DMS114 treated with DMSO at 0.1 percent for 48 hours (cell line): ENCODE results near the gene FNTB.

Source experiments
- DNase-seq: peaks from one replicate; lab custom pipeline; 2025; ENCODE audit not compliant: unreplicated experiment; lab: John Stamatoyannopoulos, UW

FNTB gene

GRCh38 chr14:64952598-64953309, 33.9 kb upstream of the FNTB start:
- DNase-seq = no peak

DNA sequence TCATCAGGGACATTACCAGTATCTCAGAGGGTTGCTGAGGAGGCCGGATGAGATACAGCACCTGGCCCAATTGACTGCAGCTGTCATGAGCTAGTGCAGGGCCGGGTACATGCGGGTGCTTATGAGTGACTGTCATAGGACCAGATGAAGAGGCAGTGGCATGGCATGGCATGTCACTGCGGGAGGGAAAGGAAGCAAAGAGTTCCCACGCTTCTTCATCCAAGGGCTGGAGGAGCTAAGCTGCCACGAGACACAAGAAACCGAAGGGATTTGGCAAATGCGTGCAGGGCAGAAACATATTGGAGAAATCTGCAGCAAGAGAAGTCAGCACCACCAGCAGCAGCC, 33.4 kb upstream of the FNTB start:
- no peak for DNase-seq

- DNase-seq = no peak
Observed at GRCh38 chr14:64953661-64954060, 33.0 kb upstream of the FNTB start.

GRCh38 chr14:64954491-64955240, 32.0 kb upstream of the FNTB start:
- no peak for DNase-seq

GRCh38 chr14:64955297-64955696, 31.4 kb upstream of the FNTB start:
- no peak for DNase-seq

DNA sequence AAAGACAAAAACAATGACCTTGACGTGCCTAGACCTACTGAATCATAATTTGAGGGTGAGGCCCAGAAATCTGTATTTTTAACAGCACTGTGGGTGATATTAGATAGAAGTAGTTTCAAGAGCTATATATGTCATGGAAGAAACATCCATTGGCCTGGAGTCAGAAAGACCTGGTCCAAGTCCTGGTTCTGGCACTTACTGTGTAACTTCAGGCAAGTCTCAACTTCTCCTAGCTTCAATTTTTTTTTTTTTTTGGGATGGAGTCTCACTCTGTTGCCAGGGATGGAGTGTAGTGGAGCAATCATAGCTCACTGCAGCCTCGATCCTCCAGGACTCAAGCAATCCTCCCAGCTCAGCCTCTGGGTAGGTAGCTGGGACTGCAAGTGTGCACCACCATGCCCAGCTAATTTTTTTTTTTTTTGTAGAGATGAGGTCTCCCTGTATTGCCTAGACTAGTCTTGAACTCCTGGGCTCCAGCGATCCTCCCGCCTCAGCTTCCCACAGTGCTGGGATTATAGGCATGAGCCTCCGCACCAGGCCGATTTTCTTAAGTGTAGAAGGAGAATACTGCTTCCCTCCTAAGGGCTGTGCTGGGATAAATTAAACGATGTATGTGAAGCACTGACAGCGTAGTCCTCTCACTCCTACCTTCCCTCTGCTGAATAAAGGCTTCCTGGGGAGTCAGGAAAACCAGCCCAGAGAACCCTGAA, 29.8 kb upstream of the FNTB start:
- no peak for DNase-seq

- DNase-seq = no peak
Observed at GRCh38 chr14:64958201-64958600, 28.5 kb upstream of the FNTB start.

GRCh38 chr14:64958743-64959142, 28.0 kb upstream of the FNTB start:
- DNase-seq = no peak

DNA sequence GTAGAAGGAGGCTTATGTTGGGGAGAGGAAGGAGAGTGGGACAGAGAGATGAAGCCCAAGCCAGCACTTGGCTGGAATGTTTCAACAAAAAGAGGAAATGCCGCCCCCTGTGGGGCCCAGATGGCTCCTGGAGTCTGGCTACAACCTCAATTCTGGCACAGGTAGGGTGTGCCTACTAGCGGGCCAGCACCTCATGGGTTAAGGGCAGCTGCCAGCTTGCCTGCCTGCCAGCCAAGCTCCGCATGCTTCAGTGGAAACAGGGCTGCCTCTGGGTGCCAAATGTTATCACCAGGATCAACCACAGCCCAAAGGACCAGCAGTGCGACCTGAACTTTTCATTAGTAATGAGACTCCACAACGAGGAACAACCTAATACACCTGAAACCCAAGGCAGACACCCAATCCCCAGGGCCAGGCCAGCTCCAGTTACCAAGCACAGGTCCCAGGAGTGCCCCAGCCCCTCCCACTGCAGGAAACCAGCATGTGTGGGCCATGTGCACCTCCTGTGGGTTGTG, 25.9 kb upstream of the FNTB start:
- DNase-seq = no peak

GRCh38 chr14:64963611-64964010, 23.1 kb upstream of the FNTB start:
- DNase-seq = no peak

- no peak for DNase-seq
Observed at GRCh38 chr14:64965356-64966000, 21.2 kb upstream of the FNTB start.

DNA sequence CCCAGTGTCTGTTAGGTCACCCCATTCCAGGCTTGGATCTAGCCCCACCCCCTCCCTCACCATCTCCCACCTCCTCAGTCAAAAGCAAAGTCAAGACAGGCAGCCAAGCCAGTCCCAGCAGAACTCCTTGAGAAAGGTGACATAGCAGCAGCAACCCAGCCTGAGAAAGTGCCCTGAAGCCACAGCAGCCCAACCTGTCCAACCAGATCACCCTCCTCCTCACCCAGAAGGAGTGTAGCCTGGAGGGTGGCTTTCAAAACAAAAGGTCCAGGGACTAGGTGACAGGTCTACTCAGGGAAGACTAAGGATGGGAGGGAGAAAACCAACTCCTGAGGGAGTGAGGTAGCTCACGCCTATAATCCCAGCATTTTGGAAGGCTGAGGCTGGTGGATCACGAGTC, 19.7 kb upstream of the FNTB start:
- no peak for DNase-seq

DNA sequence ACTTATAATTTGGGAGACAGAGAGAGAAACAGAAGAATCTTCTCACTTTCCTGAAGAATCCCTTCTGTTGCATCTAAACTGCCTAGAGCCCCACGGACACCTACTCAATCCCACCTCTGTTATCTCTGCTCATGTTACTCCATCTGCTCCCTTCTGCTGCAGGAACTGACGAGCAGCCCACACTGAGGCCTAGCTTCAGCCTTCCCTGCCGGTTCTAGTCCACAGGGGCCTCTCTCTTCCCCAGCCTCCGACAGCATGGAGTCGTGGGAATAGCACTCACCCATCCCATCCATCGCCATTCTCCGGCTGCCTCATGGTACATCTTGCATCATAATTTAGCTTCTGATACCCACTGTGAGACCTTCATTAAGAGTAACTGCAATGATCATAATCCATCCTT, 18.5 kb upstream of the FNTB start:
- no peak for DNase-seq

GRCh38 chr14:64968651-64969050, 18.0 kb upstream of the FNTB start:
- no peak for DNase-seq

- DNase-seq = no peak
Observed at GRCh38 chr14:64970041-64970440, 16.7 kb upstream of the FNTB start.

DNA sequence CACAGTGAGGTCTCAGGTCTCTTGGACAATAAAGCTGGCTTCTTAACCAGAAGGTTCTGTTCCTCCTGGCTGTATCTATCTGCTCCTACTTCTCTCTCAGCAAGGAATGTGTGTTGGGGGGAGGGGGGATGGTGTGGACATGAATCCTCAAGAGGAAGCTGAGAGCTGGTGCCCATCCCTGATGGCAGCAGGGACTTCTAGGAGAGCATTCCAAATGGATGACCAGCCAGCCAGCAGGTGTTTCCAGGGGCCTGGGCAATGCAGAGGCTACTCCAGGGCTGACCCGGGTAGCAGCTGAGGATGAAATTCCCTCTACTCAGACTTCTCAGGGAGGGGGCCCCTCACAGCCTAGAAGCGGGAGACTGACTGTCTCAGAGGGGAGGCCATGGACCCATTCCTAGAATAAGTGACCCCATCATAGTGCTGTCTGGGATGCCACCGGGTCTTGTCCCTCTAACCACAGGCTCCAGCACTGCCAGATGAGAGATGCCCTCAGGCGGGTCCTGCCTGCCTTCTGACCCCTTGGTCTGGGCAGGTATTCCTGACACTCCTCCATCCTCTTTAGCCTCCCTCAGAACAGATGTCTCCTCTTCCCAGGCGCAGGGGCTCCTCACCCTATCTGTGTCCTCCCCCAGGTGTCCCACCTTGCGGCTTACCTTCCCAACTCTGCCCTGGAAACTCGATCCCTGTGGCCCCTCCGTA, 15.8 kb upstream of the FNTB start:
- DNase-seq = no peak

DNA sequence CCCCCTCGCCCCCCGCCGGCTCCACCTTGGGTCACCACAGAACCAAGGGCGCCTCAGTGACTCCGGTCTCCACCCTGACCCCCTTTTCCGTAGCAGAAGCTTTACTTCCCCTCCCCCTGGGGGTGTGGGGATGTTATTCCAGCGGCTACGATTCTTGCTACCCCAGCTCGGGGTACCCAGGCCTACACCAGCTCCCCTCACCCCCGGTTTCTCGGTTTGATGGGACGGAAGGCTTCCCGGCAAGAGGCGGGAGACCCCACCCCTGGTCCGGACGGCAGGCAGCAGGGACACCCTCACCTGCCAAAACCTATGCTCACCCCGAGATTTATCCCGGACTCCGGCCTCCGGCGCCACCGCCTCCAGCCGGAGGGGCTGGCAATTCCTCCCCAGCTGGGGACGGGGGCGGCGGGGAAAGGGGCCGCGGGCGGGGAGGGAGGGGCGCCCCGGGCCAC, 15.2 kb upstream of the FNTB start:
- no peak for DNase-seq

GRCh38 chr14:64971943-64972791, 14.5 kb upstream of the FNTB start, which contains the start of gene RAB15:
TSS of gene RAB15 (minus strand) at chr14:64972336. CDS start at chr14:64972076, 260 bp downstream.
- DNase-seq = no peak

- no peak for DNase-seq
Observed at GRCh38 chr14:64973026-64973442, 13.7 kb upstream of the FNTB start.

GRCh38 chr14:64973826-64974225, 12.9 kb upstream of the FNTB start:
- no peak for DNase-seq
